GM21576 (cell line): ENCODE data around the gene DKKL1.

Experiments used
- ATAC-seq: cut with Tn5 transposase; IDR thresholded peaks from one replicate; pipeline ENCODE4 v1.9.1; 2021; ENCODE audit warnings: mild to moderate bottlenecking, moderate library complexity; ENCODE audit not compliant: unreplicated experiment

The DKKL1 gene

DNA sequence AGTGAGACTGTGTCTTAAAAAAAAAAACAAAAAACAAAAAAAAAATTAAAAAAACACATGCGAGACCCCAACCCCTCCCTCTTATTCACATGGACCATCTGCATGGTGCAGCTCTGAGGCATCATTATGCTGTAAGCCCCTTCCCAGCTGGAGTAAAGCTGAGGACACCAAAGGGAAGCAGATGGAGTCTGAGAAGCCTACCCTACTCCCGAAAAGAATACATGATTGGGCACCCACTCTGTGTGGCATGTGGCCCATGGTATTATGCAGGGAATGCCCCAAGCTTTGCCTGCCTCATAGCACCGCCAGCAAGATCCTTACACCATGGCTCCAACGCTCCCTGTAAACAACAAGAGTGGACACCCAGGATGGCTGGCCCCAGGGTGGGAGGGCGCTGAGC, 54.8 kb downstream of the DKKL1 start:
- no peak for ATAC-seq

DNA sequence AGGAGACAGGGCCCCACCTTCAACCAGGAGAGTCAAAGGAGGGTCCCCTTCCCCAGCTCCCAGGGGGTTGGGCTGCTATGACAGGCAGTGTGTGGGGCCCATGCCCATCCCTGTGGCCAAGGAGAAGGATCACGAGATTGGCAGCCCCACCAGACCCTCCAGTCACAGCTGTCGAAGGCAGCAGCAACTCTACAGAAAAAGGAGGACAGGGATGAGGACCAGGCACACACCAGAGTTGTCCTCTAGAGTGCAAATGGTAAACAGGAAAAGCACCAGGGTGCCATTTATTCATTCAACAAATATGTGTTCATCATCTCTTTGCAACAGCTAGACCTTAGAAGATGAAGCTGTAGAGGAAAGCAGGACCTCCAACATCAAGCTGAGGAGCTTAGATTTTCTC, 55.5 kb downstream of the DKKL1 start:
- ATAC-seq, result no peak

DNA sequence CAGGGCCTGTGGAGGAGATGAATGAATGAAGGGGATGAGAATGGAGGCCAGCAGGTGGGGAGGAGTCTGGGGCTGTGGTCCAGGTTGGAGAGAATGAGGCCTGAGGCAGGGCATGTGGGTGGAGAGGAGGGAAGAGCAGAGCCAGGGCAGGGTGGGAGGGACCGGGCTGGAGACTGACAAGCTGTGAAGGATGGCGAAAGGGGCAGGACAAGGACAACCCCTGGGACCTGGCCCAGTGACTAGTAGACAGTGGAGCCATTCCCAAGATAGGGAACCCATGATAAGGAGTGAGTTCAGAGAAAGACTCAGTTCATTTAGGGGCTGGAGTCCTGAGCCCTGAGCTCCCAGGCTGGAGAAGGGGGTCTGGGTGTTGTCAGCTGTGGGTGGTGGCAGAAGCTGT, 56.5 kb downstream of the DKKL1 start:
- no peak for ATAC-seq

DNA sequence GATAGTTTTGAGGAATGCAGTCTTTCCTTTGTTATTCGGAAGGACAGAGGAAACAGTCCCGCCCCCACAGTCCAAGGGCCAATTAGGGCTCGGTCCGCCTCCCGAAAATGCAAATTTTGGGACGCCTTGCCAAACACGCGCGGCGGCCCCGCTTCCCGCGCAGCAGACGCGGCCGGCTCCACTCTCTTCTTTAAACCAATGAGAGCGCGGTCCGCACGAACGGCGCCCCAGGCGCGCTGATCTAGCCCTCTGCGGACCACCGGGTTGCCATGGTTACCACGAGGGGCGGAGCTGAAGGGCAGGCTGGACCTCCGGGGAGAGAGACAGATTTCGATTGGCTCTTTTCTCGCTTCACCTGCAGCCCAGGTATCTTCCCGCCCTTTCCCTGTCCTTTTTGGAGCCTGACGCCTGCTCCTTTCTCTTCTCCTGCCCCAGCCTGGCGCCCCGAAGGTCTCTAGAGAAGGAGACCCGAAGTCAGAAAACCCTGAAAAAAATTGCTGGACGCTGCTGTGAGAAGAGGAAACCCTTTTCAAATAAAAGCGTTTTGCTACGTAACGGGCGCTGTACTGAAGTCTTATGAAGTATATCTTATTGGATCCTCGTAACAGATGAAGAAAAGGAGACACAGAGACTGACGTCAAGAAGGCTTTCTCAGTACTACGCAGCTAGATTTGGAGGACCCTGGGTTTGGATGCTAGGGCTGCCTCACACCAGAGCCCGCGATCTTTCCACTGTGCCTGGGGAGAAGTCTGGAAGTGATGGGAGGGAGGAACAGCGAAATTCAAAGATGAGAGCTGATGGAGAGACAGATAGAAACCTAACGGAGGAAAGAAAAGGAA, 57.6 kb downstream of the DKKL1 start:
- ATAC-seq, result no peak

DNA sequence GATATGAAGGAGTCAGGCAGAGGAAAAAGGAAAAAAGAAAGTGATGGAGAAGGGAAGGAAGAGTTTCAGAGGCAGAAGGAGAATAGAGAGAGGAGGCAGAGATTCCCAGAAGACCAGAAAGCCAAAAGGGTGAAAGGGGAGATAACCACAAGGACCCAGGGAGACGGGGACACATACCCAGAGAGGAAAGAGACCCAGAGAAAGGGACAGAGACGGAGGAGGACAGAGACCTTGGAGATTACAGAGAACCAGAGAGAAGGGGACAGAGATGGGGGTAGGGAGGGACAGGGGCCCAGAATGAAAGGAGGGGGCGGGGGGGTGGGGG, 58.2 kb downstream of the DKKL1 start:
- ATAC-seq, result no peak

DNA sequence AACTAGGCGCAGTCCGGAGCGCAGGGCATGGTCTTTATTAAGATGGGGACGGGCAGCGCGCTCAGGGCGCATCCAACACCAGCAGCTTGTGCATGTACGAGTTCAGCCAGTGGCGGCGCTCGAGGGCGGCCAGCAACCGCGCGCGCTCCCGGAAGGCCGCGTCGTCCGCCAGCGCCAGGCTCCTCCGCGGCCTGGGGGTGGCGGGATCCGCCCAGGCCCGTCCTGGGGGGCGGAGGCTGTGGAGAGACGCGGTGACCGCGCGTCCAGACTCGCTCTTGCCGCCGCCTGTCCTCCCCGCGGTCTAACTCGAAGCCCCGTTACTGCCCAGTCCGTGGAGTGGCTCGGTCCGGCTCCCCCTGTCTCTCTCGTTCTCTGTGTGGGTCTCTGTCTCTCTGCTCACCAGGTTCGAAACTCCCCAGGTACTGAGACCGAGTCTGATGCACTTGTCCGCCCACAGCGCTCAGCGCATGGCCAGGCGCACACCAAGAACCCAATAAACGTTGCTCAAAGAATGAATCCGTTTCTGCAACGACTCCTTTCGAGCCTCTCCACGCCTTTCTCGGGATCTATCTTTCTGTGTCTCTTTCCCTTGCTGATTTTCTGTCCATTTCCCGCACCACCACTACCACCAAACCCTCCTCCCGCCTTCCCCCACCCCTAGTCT, 58.9 kb downstream of the DKKL1 start:
- ATAC-seq, result no peak

DNA sequence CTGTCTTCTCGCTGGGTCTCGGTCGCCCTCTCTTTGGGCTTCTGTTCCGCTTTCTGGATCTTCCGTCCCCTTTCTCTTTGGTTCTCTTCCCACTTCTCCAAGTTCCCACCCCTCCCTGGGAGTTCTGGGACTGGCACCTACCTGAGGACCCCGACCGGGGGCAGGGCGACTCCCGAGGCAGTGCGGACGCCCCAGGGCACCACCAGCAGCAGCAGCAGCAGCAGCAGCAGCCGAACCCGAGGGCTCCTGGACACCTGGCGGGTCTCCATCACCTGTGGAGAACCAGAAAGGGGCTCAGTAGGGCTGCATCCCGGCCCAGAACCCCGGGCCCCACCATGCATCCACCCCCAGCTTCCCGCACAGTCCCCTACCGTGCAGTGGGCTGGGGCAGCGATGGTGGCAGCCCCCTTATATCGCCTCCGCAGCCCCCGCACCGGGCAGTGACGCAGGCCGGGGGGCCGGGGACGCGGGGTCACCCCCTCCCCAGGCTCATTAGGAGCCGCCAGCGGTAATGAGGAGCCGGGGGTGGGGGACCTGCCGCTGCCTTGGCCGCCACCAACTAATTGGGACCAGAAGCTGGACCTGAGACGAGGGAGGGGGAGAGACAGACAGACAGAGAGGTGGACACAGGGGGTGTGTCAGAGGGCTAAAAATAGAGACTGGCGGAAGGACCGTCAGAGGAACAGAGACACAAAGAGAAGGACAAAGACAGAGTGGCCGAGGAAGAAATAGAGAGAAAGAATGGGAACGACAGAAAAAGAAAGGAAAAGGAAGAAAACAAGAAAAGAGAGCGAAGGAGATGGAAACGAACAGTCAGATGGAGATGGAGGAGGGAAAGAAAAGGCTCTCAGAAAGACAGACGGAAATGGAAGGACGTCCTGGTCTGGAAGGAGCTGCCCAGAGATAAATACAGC, 59.7 kb downstream of the DKKL1 start, which contains the start of gene PTH2:
PTH2 (minus strand) TSS at position 371 of the 914 bp plus-strand sequence; CDS start at position 269, 102 bp downstream.
- no peak for ATAC-seq

DNA sequence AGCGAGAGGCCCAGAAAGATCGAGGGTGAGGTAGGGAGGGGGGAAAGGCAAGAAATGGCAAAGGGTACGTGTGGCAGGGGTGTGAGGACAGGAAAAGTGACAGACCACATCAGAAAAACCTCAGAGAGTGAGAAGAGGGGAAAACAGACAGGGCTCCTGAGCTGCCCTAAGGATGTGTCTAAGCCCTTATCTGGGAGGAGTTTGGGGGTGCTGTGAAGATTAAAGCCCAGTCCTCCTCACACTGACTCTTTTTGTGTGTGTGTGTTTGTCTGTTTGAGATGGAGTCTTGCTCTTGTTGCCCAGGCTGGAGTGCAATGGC, 60.3 kb downstream of the DKKL1 start:
- no peak for ATAC-seq
